ENCODE results near the gene GTF3C5.

Gene GTF3C5

GRCh38 chr9:132985489-132985888 lies 45.3 kb upstream of the GTF3C5 start:
- no peak overlapping the region for H3K4me3 ChIP-seq (ENCODE audit: low read depth, low read length)
- POLR2A ChIA-PET, result interaction anchor here (1.0 kb wide), 1 partner anchor 12 kb away, joined by 3 read pairs; no protein-coding TSS in a partner anchor
- CTCF ChIA-PET, result interaction anchor here (0.8 to 1.5 kb wide), 5 partner anchors 8 to 162 kb away, joined by 3 to 7 read pairs (median 4); no protein-coding TSS in a partner anchor
- TF ChIP-seq, protein P1, sequence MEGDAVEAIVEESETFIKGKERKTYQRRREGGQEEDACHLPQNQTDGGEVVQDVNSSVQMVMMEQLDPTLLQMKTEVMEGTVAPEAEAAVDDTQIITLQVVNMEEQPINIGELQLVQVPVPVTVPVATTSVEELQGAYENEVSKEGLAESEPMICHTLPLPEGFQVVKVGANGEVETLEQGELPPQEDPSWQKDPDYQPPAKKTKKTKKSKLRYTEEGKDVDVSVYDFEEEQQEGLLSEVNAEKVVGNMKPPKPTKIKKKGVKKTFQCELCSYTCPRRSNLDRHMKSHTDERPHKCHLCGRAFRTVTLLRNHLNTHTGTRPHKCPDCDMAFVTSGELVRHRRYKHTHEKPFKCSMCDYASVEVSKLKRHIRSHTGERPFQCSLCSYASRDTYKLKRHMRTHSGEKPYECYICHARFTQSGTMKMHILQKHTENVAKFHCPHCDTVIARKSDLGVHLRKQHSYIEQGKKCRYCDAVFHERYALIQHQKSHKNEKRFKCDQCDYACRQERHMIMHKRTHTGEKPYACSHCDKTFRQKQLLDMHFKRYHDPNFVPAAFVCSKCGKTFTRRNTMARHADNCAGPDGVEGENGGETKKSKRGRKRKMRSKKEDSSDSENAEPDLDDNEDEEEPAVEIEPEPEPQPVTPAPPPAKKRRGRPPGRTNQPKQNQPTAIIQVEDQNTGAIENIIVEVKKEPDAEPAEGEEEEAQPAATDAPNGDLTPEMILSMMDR (IDR thresholded peaks at IDR 0.05; ENCODE audit: insufficient read depth, low read length, missing control alignments), result no peak
- DNase-seq (ENCODE audit: low read depth, low spot score), result no peak

GRCh38 chr9:132986114-132986513 lies 44.7 kb upstream of the GTF3C5 start:
- TF ChIP-seq, protein P1 (IDR thresholded peaks at IDR 0.05; ENCODE audit: insufficient read depth, low read length, missing control alignments), result no peak
- H3K4me3 ChIP-seq (ENCODE audit: low read depth, low read length), result no peak overlapping the region
- ChIA-PET CTCF (interaction anchor here (0.8 to 1.5 kb wide), 5 partner anchors 9 to 161 kb away, joined by 3 to 7 read pairs (median 4); no protein-coding TSS in a partner anchor), POLR2A (interaction anchor here (1.0 kb wide), 1 partner anchor 12 kb away, joined by 3 read pairs; no protein-coding TSS in a partner anchor)
- DNase-seq (ENCODE audit: low read depth, low spot score), result no peak

GRCh38 chr9:132986640-132987620 lies 43.9 kb upstream of the GTF3C5 start:
- H3K4me3 ChIP-seq (ENCODE audit: low read depth, low read length), result no peak overlapping the region
- ChIA-PET POLR2A (no interaction called here), CTCF (interaction anchor here (1.4 to 2.2 kb wide), 2 partner anchors 9 to 12 kb away, joined by 7 to 10 read pairs; partner anchors contain the start of gene GFI1B)
- TF ChIP-seq, protein P1 (IDR thresholded peaks at IDR 0.05; ENCODE audit: insufficient read depth, low read length, missing control alignments), result no peak
- no peak for DNase-seq (ENCODE audit: low read depth, low spot score)

GRCh38 chr9:132988244-132989013 lies 42.4 kb upstream of the GTF3C5 start:
- TF ChIP-seq, protein P1 (IDR thresholded peaks at IDR 0.05; ENCODE audit: insufficient read depth, low read length, missing control alignments), result no peak
- ChIA-PET CTCF (interaction anchor here (0.6 to 2.2 kb wide), 5 partner anchors 8 to 34 kb away, joined by 3 to 10 read pairs (median 4); partner anchors contain the start of gene GFI1B), POLR2A (no interaction called here)
- no peak for DNase-seq (ENCODE audit: low read depth, low spot score)
- H3K4me3 ChIP-seq (ENCODE audit: low read depth, low read length), result no peak overlapping the region

GRCh38 chr9:132989014-132989310 lies 41.8 kb upstream of the GTF3C5 start:
- CTCF ChIA-PET, result interaction anchor here (0.6 to 2.2 kb wide), 4 partner anchors 11 to 34 kb away, joined by 3 to 10 read pairs (median 4); partner anchors contain the start of gene GFI1B
- DNase-seq (ENCODE audit: low read depth, low spot score), result no peak
- TF ChIP-seq, protein P1 (IDR thresholded peaks at IDR 0.05; ENCODE audit: insufficient read depth, low read length, missing control alignments), result no peak
- H3K4me3 ChIP-seq (ENCODE audit: low read depth, low read length), result no peak overlapping the region
- POLR2A ChIA-PET, result no interaction called here

All from AG04449 (cell line).